Peyer's patch (tissue), 4 donors: ENCODE results near the gene ASCL4.

ENCODE experiments used
- CTCF ChIP-seq, 6 experiments: fragments of 450-650 bp in 4 of 6; fragments of 200-600 bp in 2 of 6; sonication (generic) in 1 of 6; IDR thresholded peaks; one replicate each; pipeline ENCODE4 v1.5.1; 2017 to 2019; ENCODE audit warnings: antibody characterized with exemption in 6 of 6, mild to moderate bottlenecking in 3 of 6, moderate library complexity in 1 of 6
- POLR2A ChIP-seq, 2 donors: fragments of 450-650 bp; IDR thresholded peaks; one replicate each; pipeline ENCODE4 v1.5.1; 2017; ENCODE audit warnings: antibody characterized with exemption in 2 of 2, mild to moderate bottlenecking in 2 of 2, moderate library complexity in 2 of 2

DNA sequence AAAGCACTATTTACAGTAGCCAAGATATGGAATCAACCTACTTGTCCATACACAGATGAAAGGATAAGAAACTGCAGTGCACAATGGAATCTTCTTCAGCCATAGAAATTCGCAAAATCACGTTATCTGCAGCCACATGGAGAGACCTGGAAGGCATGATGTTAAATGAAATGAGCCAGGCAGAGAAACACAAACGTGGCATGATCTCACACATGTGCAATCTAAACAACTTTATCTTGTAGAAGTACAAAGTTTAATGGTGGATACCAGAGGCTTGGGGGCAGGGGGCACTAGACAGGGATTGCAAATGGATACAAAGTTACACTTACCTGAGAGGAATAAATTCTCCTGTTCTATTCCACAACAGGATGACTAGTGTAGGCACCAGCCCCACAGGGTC is 24.1 kb downstream of the ASCL4 start:
- no peak for TF ChIP-seq CTCF (IDR thresholded peaks at IDR 0.05)
- TF ChIP-seq POLR2A (IDR thresholded peaks at IDR 0.05): no peak
